ENCODE measurements around the gene EML6.
"Not testable (repeated sequence)": the region's sequence is repeated elsewhere in the genome, so short reads cannot be mapped to it uniquely, and the experiment has no call there.

The EML6 gene

GRCh38 chr2:54845094-54845493 is 121.6 kb downstream of the EML6 start:
- no peak for DNase-seq (ENCODE audit: low read depth in 2 of 2)

GRCh38 chr2:54845514-54845913 is 122.1 kb downstream of the EML6 start:
- no peak for DNase-seq (ENCODE audit: low read depth in 2 of 2)

GRCh38 chr2:54850171-54851122 is 127.0 kb downstream of the EML6 start:
- DNase-seq (ENCODE audit: low read depth in 2 of 2), result no peak

GRCh38 chr2:54853616-54854310 is 130.3 kb downstream of the EML6 start:
- DNase-seq (ENCODE audit: low read depth in 2 of 2), result no peak

DNA sequence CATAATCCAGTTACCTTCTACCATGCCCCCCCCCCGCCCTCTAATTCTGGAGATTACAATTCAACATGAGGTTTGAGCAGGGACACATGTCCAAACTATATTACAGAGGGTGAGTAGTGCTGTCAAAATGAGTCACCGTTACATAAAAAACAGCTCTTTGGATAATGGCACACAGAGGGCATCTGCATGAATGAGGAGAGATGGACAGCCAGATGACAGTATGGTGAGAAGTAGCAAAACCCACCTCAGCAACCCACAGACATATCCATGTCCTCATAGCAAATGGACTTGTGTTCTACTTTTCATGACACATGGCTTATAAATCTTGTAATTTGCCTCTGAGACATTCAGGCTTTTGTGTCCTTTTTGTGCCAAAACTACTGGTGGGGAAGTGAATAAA is 132.0 kb downstream of the EML6 start:
- no peak for DNase-seq (ENCODE audit: low read depth in 2 of 2)

DNA sequence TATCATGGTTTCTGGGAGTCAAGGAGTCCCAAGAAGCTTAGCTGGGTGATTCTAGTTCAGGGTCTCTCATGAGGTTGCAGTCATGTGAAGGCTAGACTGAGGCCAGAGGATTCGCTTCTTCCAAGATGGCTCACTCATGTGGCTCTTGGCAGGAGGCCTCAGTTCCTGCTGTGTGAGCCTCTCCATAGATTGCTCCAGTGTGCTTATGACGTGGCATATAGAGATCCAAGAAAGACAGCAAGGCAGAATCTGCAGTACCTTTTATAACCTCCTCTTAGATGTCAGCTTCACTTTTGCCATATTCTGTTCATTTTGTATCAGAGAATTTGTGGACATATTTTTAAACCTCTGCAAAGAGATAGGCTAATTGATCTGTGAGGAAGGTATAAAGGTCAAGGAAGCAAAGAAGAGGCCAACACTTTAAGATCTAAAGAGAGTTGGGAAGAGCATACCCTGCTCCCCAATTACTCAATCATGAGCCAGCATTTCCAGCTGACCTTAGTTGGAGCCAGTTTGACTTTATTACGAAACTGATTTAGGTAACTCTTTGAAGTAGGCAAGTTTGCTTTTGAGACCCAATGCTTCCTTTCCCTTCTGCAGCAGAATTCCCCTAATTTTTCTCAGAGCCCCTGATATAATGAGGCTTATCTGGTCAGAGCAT is 134.7 kb downstream of the EML6 start:
- no peak for DNase-seq (ENCODE audit: low read depth in 2 of 2)

- DNase-seq (ENCODE audit: low read depth in 2 of 2), result no peak
Observed at GRCh38 chr2:54859416-54859815, 136.0 kb downstream of the EML6 start.

GRCh38 chr2:54859997-54860701 is 136.7 kb downstream of the EML6 start:
- no peak for DNase-seq (ENCODE audit: low read depth in 2 of 2)

DNA sequence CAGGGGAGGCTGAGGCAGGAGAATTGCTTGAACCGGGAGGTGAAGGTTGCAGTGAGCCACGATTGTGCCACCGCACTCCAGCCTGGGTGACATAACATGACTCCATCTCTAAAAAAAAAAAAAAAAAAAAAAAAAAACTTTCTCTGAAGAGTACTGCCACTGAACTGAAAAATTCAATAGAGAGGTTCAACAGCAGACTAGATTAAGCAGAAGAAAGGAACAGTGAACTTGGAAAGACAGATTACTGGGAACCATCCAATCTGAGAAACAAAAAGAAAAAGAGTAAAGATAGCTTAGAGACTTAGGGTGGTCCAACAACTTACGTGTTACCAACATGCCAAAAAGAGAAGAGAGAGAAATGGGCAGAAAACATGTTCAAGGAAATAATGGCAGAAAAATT is 138.8 kb downstream of the EML6 start:
- DNase-seq (ENCODE audit: low read depth in 2 of 2), result no peak

DNA sequence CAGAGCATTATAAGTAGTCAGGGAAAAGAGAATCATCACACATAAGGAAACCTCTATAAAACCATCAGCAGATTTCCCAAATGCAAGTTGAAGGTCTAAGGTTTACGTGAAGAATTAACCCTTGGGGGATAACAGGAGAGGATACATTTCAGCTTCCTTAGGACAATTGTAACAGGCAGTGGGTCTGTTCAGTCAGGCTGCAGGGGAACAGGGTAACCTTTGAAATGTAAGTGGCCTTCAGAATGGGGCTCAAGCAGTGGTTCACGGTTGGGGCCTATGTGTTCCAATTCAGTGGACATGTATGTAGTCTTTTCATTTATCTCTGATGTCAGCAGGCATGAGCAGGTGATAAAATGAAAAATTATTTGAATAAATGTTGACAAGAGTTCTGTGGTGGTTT is 139.3 kb downstream of the EML6 start:
- no peak for DNase-seq (ENCODE audit: low read depth in 2 of 2)

- DNase-seq (ENCODE audit: low read depth in 2 of 2), result no peak
Observed at GRCh38 chr2:54863660-54864059, 140.2 kb downstream of the EML6 start.

- no peak for DNase-seq (ENCODE audit: low read depth in 2 of 2)
Observed at GRCh38 chr2:54864096-54864495, 140.6 kb downstream of the EML6 start.

GRCh38 chr2:54864727-54865126 is 141.3 kb downstream of the EML6 start:
- DNase-seq (ENCODE audit: low read depth in 2 of 2), result no peak

DNA sequence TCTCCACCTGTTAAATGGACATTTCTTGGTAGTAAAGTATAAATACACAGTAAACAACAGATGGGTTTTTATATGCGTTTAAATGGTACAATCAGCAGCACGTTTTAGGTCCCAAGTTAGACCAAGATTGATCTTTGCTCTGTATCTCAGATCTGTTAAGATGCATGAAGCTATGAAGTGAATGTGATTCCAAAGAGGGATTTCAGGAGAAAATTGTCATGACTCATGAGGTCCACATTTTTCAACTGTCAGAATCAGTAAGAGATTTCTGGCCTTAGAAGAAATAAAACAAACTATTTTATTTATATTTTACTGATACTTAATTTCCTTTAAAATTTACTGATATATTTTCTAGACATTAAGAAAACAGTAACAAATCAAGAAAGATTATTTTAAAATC is 142.7 kb downstream of the EML6 start:
- DNase-seq (ENCODE audit: low read depth in 2 of 2), result no peak

GRCh38 chr2:54866868-54867267 is 143.4 kb downstream of the EML6 start:
- no peak for DNase-seq (ENCODE audit: low read depth in 2 of 2)

DNA sequence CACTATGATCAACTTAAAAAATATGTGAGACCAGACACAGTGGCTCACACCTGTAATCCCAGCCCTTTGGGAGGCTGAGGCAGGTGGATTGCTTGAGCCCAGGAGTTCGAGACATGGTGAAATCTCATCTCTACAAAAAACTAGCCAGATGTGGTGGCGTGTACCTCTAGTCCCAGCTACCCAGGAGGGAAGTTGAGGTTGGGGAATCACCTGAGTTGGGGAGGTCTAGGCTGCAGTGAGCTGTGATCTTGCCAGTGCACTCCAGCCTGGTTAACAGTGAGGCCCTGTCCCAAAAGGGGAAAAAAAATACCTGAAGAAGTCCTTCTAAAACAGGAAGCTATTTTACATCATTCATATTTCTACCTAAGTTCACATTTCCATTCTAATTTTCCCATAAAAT is 144.0 kb downstream of the EML6 start:
- no peak for DNase-seq (ENCODE audit: low read depth in 2 of 2)

GRCh38 chr2:54871457-54872107 is 148.1 kb downstream of the EML6 start:
- DNase-seq (ENCODE audit: low read depth in 2 of 2), result no peak

- no peak for DNase-seq (ENCODE audit: low read depth in 2 of 2)
Observed at GRCh38 chr2:54872780-54873179, 149.3 kb downstream of the EML6 start.

DNA sequence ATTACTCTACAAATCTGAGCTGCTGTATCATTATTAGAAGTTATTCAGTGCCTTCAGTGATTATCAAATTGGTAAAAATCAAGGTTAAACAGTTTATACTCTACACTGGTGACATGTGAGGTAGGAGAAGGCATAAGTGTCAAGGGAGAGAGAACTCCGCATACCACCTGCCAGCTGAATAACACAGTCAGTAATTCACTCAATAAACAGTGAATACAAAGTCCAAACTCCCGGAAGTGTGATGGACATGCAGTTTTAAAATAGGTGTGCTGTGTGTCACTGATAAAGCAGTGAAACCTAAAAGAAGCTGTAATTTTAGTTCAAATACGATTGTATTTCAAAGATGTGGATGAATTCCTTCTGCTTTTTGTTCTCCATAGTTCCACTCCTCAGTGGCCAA is 149.8 kb downstream of the EML6 start:
- not testable (repeated sequence) for DNase-seq (ENCODE audit: low read depth in 2 of 2)

GRCh38 chr2:54876764-54877163 is 153.3 kb downstream of the EML6 start:
- no peak for DNase-seq (ENCODE audit: low read depth in 2 of 2)

- no peak for DNase-seq (ENCODE audit: low read depth in 2 of 2)
Observed at GRCh38 chr2:54878182-54878581, 154.7 kb downstream of the EML6 start.

Data from stimulated activated CD8-positive, alpha-beta memory T cell treated with anti-CD3 and anti-CD28 coated beads, Interleukin-15, amount 100 ng/mL, for 48 hours (primary cell).